Smooth muscle cell (in vitro differentiated cells): ENCODE measurements around the gene SMIM14. TPM values are rescaled to one million over a fixed set of nuclear protein-coding genes. Genes with fewer than 3 reads are reported as not detected.
"Not testable (repeated sequence)": the region's sequence is repeated elsewhere in the genome, so short reads cannot be mapped to it uniquely, and the experiment has no call there.

ENCODE experiments used
- DNase-seq: peaks from one replicate; lab custom pipeline; 2025; ENCODE audit not compliant: unreplicated experiment; lab: John Stamatoyannopoulos, UW
- H2AFZ ChIP-seq: fragments of 200-600 bp; sonication (generic); 2 replicates; pipeline ENCODE4 v1.6.0; 2016; ENCODE audit warnings: antibody characterized with exemption, low read depth, mild to moderate bottlenecking
- H3F3A ChIP-seq: fragments of 200-600 bp; sonication (generic); 2 replicates; pipeline ENCODE4 v1.6.0; 2017; ENCODE audit warnings: antibody characterized with exemption, low read depth
- H3K27ac ChIP-seq: fragments of 200-600 bp; sonication (generic); 2 replicates; pipeline ENCODE4 v1.5.1; 2016; ENCODE audit warnings: low read depth, mild to moderate bottlenecking
- H3K27me3 ChIP-seq: fragments of 200-600 bp; sonication (generic); 2 replicates; pipeline ENCODE4 v1.6.1; 2016; ENCODE audit warnings: low read depth, mild to moderate bottlenecking
- H3K36me3 ChIP-seq: fragments of 200-600 bp; sonication (generic); 2 replicates; pipeline ENCODE4 v1.5.1; 2016; ENCODE audit warnings: low read depth
- H3K4me1 ChIP-seq: fragments of 200-600 bp; sonication (generic); 2 replicates; pipeline ENCODE4 v1.5.1; 2016; ENCODE audit warnings: low read depth
- H3K4me2 ChIP-seq: fragments of 200-600 bp; sonication (generic); 2 replicates; pipeline ENCODE4 v1.6.0; 2016; ENCODE audit warnings: mild to moderate bottlenecking
- H3K4me3 ChIP-seq: fragments of 200-600 bp; sonication (generic); 2 replicates; pipeline ENCODE4 v1.5.1; 2016; ENCODE audit warnings: mild to moderate bottlenecking
- H3K79me2 ChIP-seq: fragments of 200-600 bp; sonication (generic); 2 replicates; pipeline ENCODE4 v1.6.0; 2016; ENCODE audit warnings: low read depth, mild to moderate bottlenecking
- H3K9ac ChIP-seq: fragments of 200-600 bp; sonication (generic); 2 replicates; pipeline ENCODE4 v1.6.0; 2016; ENCODE audit warnings: low read depth
- H3K9me3 ChIP-seq: fragments of 200-600 bp; sonication (generic); replicated peaks from 2 replicates; pipeline ENCODE4 v1.5.1; 2016; ENCODE audit warnings: low read depth
- H4K20me1 ChIP-seq: fragments of 200-600 bp; sonication (generic); 2 replicates; pipeline ENCODE4 v1.6.0; 2016; ENCODE audit warnings: low read depth
- WGBS: methylation state at CpG from one replicate; pipeline ENCODE4 v1.1.7; 2016; ENCODE audit warnings: low lambda C conversion rate; 5-methylcytosine and 5-hydroxymethylcytosine counted together
- polyA plus RNA-seq: library from polyadenylated mRNA; unstranded; fragments of >200 nt; fragmentation: Nextera tagmentation; extraction: Ambion mirVana; gene quantifications from 2 replicates; pipeline ENCODE4 v1.2.1, GENCODE V29; 2016
- total RNA-seq: library from RNA; depleted of rRNA; stranded (reverse); fragments of >200 nt; gene quantifications from 2 replicates; pipeline ENCODE4 v1.2.3, GENCODE V29; 2014
- TF ChIP-seq, protein P1 (sequence below): fragments of 200-600 bp; sonication (generic); IDR thresholded peaks from 2 replicates; pipeline ENCODE4 v1.5.1; 2017; ENCODE audit warnings: borderline replicate concordance, mild to moderate bottlenecking, antibody characterized with exemption; ENCODE audit not compliant: insufficient read depth, poor library complexity, severe bottlenecking

SMIM14 gene
- total and polyA plus RNA-seq, 2 experiments from 2014 or later, result 45.0 to 47.4 TPM

DNA sequence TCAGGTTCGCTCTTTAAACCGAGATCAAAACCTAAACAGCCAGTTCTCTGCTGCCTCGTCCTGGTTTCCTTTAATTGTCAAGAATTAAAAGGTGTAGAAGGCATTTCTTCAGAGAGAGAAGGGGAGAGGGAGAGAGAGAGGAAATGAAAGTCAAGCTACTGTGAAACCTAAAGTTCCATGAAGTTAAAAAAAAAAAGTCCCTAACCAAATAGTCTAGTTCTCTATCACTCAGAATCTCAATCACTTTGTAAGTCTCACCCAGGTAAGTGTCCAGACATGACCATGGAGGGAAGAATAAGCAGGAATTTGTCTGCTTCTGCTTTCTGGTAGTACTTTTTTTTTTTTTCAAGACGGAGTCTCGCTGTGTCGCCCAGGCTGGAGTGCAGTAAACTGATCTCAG, 18.8 kb upstream of the SMIM14 start:
- DNase-seq, result no peak
- H3K27me3 ChIP-seq, result no peaks in the 10 kb centered on the region
- 89% methylated on average over 6 of the region's 6 CpGs for WGBS
- no peak overlapping the region for H2AFZ ChIP-seq
- H3K79me2 ChIP-seq, result no peaks in the 10 kb centered on the region
- no peaks in the 10 kb centered on the region for H3F3A ChIP-seq
- H4K20me1 ChIP-seq, result no peaks in the 10 kb centered on the region
- no peaks in the 10 kb centered on the region for H3K36me3 ChIP-seq
- H3K4me2 ChIP-seq, result no peak overlapping the region
- H3K4me3 ChIP-seq, result no peak overlapping the region
- H3K9me3 ChIP-seq, result no peaks in the 10 kb centered on the region
- no peak overlapping the region for H3K27ac ChIP-seq
- TF ChIP-seq, protein P1, sequence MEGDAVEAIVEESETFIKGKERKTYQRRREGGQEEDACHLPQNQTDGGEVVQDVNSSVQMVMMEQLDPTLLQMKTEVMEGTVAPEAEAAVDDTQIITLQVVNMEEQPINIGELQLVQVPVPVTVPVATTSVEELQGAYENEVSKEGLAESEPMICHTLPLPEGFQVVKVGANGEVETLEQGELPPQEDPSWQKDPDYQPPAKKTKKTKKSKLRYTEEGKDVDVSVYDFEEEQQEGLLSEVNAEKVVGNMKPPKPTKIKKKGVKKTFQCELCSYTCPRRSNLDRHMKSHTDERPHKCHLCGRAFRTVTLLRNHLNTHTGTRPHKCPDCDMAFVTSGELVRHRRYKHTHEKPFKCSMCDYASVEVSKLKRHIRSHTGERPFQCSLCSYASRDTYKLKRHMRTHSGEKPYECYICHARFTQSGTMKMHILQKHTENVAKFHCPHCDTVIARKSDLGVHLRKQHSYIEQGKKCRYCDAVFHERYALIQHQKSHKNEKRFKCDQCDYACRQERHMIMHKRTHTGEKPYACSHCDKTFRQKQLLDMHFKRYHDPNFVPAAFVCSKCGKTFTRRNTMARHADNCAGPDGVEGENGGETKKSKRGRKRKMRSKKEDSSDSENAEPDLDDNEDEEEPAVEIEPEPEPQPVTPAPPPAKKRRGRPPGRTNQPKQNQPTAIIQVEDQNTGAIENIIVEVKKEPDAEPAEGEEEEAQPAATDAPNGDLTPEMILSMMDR, result no peak
- no peak overlapping the region for H3K9ac ChIP-seq
- no peaks in the 10 kb centered on the region for H3K4me1 ChIP-seq

DNA sequence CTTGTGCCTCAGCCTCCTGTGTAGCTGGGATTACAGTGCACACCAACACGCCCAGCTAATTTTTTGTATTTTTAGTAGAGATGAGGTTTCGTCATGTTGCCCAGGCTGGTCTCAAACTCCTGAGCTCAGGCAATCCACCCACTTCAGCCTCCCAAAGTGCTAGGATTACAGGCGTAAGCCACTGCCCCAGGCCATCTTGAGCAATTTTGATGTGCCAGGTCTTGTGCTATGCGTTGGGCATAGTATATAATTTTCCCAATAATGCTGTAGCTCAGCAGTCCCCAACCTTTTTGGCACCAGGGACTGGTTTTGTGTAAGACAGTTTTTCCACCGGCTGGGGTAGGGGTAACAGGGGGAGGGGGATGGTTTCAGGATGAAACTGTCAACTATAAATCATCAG, 18.0 kb upstream of the SMIM14 start:
- WGBS, result 87% methylated on average over 5 of the region's 5 CpGs

GRCh38 chr4:39655876-39656275, 17.2 kb upstream of the SMIM14 start:
- H3K27ac ChIP-seq, result no peak overlapping the region
- no peaks in the 10 kb centered on the region for H4K20me1 ChIP-seq
- WGBS, result 96% methylated on average over 3 of the region's 3 CpGs
- TF ChIP-seq, protein P1, result no peak
- H3K4me3 ChIP-seq, result no peak overlapping the region
- no peaks in the 10 kb centered on the region for H3K9me3 ChIP-seq
- DNase-seq, result no peak
- no peak overlapping the region for H3K9ac ChIP-seq
- no peaks in the 10 kb centered on the region for H3K79me2 ChIP-seq
- H3K4me2 ChIP-seq, result no peak overlapping the region
- no peaks in the 10 kb centered on the region for H3K27me3 ChIP-seq
- no peaks in the 10 kb centered on the region for H3K36me3 ChIP-seq
- H2AFZ ChIP-seq, result no peak overlapping the region
- H3K4me1 ChIP-seq, result no peaks in the 10 kb centered on the region
- no peaks in the 10 kb centered on the region for H3F3A ChIP-seq

More for the DNA sequence above, 18.0 kb upstream of the SMIM14 start:
- not testable (repeated sequence) for H3K27ac ChIP-seq, H3K4me3 ChIP-seq, H3K9me3 ChIP-seq, H2AFZ ChIP-seq, H3K27me3 ChIP-seq, H4K20me1 ChIP-seq, DNase-seq, H3K79me2 ChIP-seq, H3K9ac ChIP-seq, H3K36me3 ChIP-seq, H3K4me1 ChIP-seq, H3F3A ChIP-seq, H3K4me2 ChIP-seq

GRCh38 chr4:39655211-39655610, 16.5 kb upstream of the SMIM14 start:
- Histone ChIP-seq H3K27ac (no peak overlapping the region), H4K20me1 (no peaks in the 10 kb centered on the region), H3K4me1 (no peaks in the 10 kb centered on the region), H3K4me3 (no peak overlapping the region), H3F3A (no peaks in the 10 kb centered on the region), H3K36me3 (no peaks in the 10 kb centered on the region), H3K27me3 (no peaks in the 10 kb centered on the region), H3K9ac (no peak overlapping the region), H3K4me2 (no peak overlapping the region), H2AFZ (no peak overlapping the region), H3K9me3 (no peaks in the 10 kb centered on the region), H3K79me2 (no peaks in the 10 kb centered on the region)
- DNase-seq, result no peak
- TF ChIP-seq, protein P1, result no peak

DNA sequence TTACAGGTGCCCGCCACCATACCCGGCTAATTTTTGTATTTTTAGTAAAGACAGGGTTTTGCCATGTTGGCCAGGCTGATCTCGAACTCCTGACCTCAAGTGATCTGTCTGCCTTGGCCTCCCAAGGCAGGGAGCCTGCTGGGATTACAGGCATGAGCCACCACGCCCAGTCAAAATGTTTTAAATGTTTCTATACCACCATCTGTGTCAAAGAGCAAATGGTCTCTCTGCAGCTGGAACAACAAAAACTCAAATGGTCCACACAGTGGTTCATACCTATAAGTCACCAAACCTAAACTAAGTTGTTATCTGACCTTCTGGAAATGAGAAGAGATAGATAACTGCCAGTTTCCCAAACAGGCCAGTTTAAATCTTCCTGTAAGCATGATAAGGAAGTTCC, 12.9 kb upstream of the SMIM14 start:
- H3K4me3 ChIP-seq, H3K4me1 ChIP-seq, H3K79me2 ChIP-seq, DNase-seq, H3K36me3 ChIP-seq, H3K27ac ChIP-seq, H4K20me1 ChIP-seq, H3K4me2 ChIP-seq, H3F3A ChIP-seq, H3K9me3 ChIP-seq, H3K9ac ChIP-seq, H3K27me3 ChIP-seq, H2AFZ ChIP-seq: not testable (repeated sequence)
- 95% methylated on average over 4 of the region's 4 CpGs for WGBS
